Right renal pelvis (tissue), 4 donors: ENCODE measurements around the gene SNORC. TPM values are rescaled to one million over a fixed set of nuclear protein-coding genes. Genes with fewer than 3 reads are reported as not detected.
A peak's percentile ranks its signal among the peaks of the same experiment; 100 is the strongest.
"Not testable (repeated sequence)": the region's sequence is repeated elsewhere in the genome, so short reads cannot be mapped to it uniquely, and the experiment has no call there.

Experiments used
- DNase-seq, 4 donors: peaks; one replicate each; pipeline ENCODE4 v3.0.0-alpha.2; 2013; ENCODE audit warnings: low read depth in 4 of 4, low spot score in 3 of 4, missing footprints in 1 of 4
- polyA plus RNA-seq, 4 donors: library from polyadenylated mRNA; unstranded; fragments of 120-200 nt; gene quantifications; one replicate each; pipeline ENCODE4 v1.2.1, GENCODE V29; 2013; ENCODE audit not compliant: insufficient read length in 4 of 4

SNORC gene
- polyA plus RNA-seq, result 1 to 10 TPM; 1.3 to 2.7 (median 2.2) TPM

GRCh38 chr2:232870018-232870765, at the start of gene SNORC:
Gene SNORC, plus strand, starts transcription at chr2:232870264. Its CDS starts 78 bp downstream, at chr2:232870342.
- no peak for DNase-seq

GRCh38 chr2:232829988-232830387, 40.1 kb upstream of the SNORC start:
- DNase-seq, result no peak

- DNase-seq, result peak in 1 of 4 donors; percentile 14
Observed at GRCh38 chr2:232831496-232831895, 38.6 kb upstream of the SNORC start.

GRCh38 chr2:232833830-232834229, 36.2 kb upstream of the SNORC start:
- no peak for DNase-seq

GRCh38 chr2:232835687-232836208, 34.3 kb upstream of the SNORC start:
- no peak for DNase-seq

- no peak for DNase-seq
Observed at GRCh38 chr2:232836934-232837333, 33.1 kb upstream of the SNORC start.

- no peak for DNase-seq
Observed at GRCh38 chr2:232838406-232838874, 31.6 kb upstream of the SNORC start.

- no peak for DNase-seq
Observed at GRCh38 chr2:232839411-232840079, 30.5 kb upstream of the SNORC start.

GRCh38 chr2:232842689-232843088, 27.4 kb upstream of the SNORC start:
- no peak for DNase-seq

GRCh38 chr2:232843834-232844233, 26.2 kb upstream of the SNORC start:
- no peak for DNase-seq

- no peak for DNase-seq
Observed at GRCh38 chr2:232846055-232846454, 24.0 kb upstream of the SNORC start.

- DNase-seq, result no peak
Observed at GRCh38 chr2:232850039-232850438, 20.0 kb upstream of the SNORC start.

- not testable (repeated sequence) for DNase-seq
Observed at GRCh38 chr2:232852081-232852480, 18.0 kb upstream of the SNORC start.

- DNase-seq, result no peak
Observed at GRCh38 chr2:232852676-232853075, 17.4 kb upstream of the SNORC start.

GRCh38 chr2:232854082-232854481, 16.0 kb upstream of the SNORC start:
- DNase-seq, result no peak

GRCh38 chr2:232857158-232857563, 12.9 kb upstream of the SNORC start:
- DNase-seq, result no peak

- no peak for DNase-seq
Observed at GRCh38 chr2:232859385-232859916, 10.6 kb upstream of the SNORC start.

GRCh38 chr2:232860593-232861241, 9.3 kb upstream of the SNORC start:
- DNase-seq, result no peak

GRCh38 chr2:232861353-232861752, 8.7 kb upstream of the SNORC start:
- DNase-seq, result no peak

- DNase-seq, result no peak
Observed at GRCh38 chr2:232863996-232864395, 6.1 kb upstream of the SNORC start.

GRCh38 chr2:232865165-232865564, 4.9 kb upstream of the SNORC start:
- DNase-seq, result no peak
